CD14-positive monocyte (primary cell): ENCODE data around the gene TLR6. TPM values are rescaled to one million over a fixed set of nuclear protein-coding genes. Genes with fewer than 3 reads are reported as not detected.

Experiments used
- DNase-seq, 3 donors: peaks; one replicate each; pipeline ENCODE4 v3.0.0-alpha.2; 2011 to 2022
- H2AFZ ChIP-seq: 2 replicates; pipeline ENCODE4 v1.6.0; 2012; ENCODE audit warnings: mild to moderate bottlenecking, low read depth, low read length, inconsistent platforms; ENCODE audit not compliant: insufficient read depth, poor library complexity, severe bottlenecking
- H3K27ac ChIP-seq, 2 donors: 1 replicate in 1 of 2; 2 replicates in 1 of 2; pipeline ENCODE4 v1.5.1; 2012 to 2013; ENCODE audit warnings: low read length in 2 of 2, control low read depth in 1 of 2, inconsistent platforms in 1 of 2, low read depth in 1 of 2, mild to moderate bottlenecking in 1 of 2
- H3K27me3 ChIP-seq, 2 donors: one replicate each; pipeline versions ENCODE4 v1.6.0 to v1.6.1; 2011 to 2013; ENCODE audit warnings: low read length in 2 of 2; ENCODE audit not compliant: control insufficient read depth in 2 of 2, insufficient read depth in 2 of 2
- H3K36me3 ChIP-seq, 2 donors: replicated peaks in 1 of 2; 1 replicate in 1 of 2; 2 replicates in 1 of 2; pipeline versions ENCODE4 v1.5.1 to v1.6.1; 2012 to 2013; ENCODE audit warnings: low read length in 2 of 2, control low read depth in 1 of 2, inconsistent platforms in 1 of 2, mild to moderate bottlenecking in 1 of 2; ENCODE audit not compliant: insufficient read depth in 2 of 2, control insufficient read depth in 1 of 2
- H3K4me1 ChIP-seq, 2 donors: 1 replicate in 1 of 2; 2 replicates in 1 of 2; pipeline versions ENCODE4 v1.5.1 to v1.6.1; 2012 to 2013; ENCODE audit warnings: low read length in 2 of 2, control low read depth in 1 of 2, inconsistent platforms in 1 of 2, mild to moderate bottlenecking in 1 of 2, moderate library complexity in 1 of 2; ENCODE audit not compliant: insufficient read depth in 2 of 2, control insufficient read depth in 1 of 2
- H3K4me2 ChIP-seq: replicated peaks from 2 replicates; pipeline ENCODE3; 2012; ENCODE audit warnings: low read length, moderate library complexity, mild to moderate bottlenecking; ENCODE audit not compliant: poor library complexity, severe bottlenecking; ENCODE audit errors: extremely low read depth
- H3K4me3 ChIP-seq, 3 experiments: fragments of 200-600 bp in 1 of 3; sonication (generic) in 1 of 3; replicated peaks in 1 of 3; 1 replicate in 2 of 3; 2 replicates in 1 of 3; pipeline ENCODE4 v1.5.1; 2011 to 2013; ENCODE audit warnings: low read length in 3 of 3, mild to moderate bottlenecking in 3 of 3, control low read depth in 2 of 3, low read depth in 2 of 3, inconsistent platforms in 1 of 3, moderate library complexity in 1 of 3
- H3K79me2 ChIP-seq: 2 replicates; pipeline ENCODE4 v1.6.0; 2012; ENCODE audit warnings: mild to moderate bottlenecking, control low read depth, inconsistent platforms, low read length, moderate library complexity; ENCODE audit not compliant: insufficient read depth
- H3K9ac ChIP-seq: 2 replicates; pipeline ENCODE4 v1.6.0; 2017; ENCODE audit warnings: low read length, mild to moderate bottlenecking; ENCODE audit not compliant: insufficient read depth, poor library complexity, severe bottlenecking
- H3K9me3 ChIP-seq, 2 donors: replicated peaks in 1 of 2; 1 replicate in 1 of 2; 2 replicates in 1 of 2; pipeline versions ENCODE4 v1.5.1 to v1.6.1; 2012 to 2013; ENCODE audit warnings: low read length in 2 of 2, control low read depth in 1 of 2; ENCODE audit not compliant: control insufficient read depth in 1 of 2, insufficient read depth in 1 of 2
- H4K20me1 ChIP-seq: 2 replicates; pipeline ENCODE4 v1.6.0; 2012; ENCODE audit warnings: mild to moderate bottlenecking, low read length, control low read depth, moderate library complexity; ENCODE audit not compliant: insufficient read depth
- H3K27ac Mint-ChIP-seq, 7 donors: one replicate each; pipeline ENCODE4 v1.8.0; 2020; ENCODE audit warnings: mild to moderate bottlenecking in 7 of 7, mixed read lengths in 7 of 7, moderate library complexity in 6 of 7, inconsistent platforms in 2 of 7
- H3K27me3 Mint-ChIP-seq, 3 donors: one replicate each; pipeline ENCODE4 v1.8.0; 2021 to 2022; ENCODE audit warnings: low read depth in 3 of 3, mild to moderate bottlenecking in 3 of 3, mixed read lengths in 3 of 3, moderate library complexity in 3 of 3, inconsistent platforms in 1 of 3
- H3K36me3 Mint-ChIP-seq, 2 donors: one replicate each; pipeline ENCODE4 v1.8.0; 2020; ENCODE audit warnings: mixed read lengths in 2 of 2, inconsistent platforms in 1 of 2, mild to moderate bottlenecking in 1 of 2
- H3K4me1 Mint-ChIP-seq: one replicate; pipeline ENCODE4 v1.8.0; 2020; ENCODE audit warnings: mild to moderate bottlenecking, mixed read lengths
- H3K4me3 Mint-ChIP-seq, 2 donors: one replicate each; pipeline ENCODE4 v1.8.0; 2020; ENCODE audit warnings: mild to moderate bottlenecking in 2 of 2, mixed read lengths in 2 of 2, moderate library complexity in 1 of 2
- H3K9me3 Mint-ChIP-seq, 7 donors: one replicate each; pipeline ENCODE4 v1.8.0; 2020 to 2022; ENCODE audit warnings: mixed read lengths in 7 of 7, mild to moderate bottlenecking in 6 of 7, moderate library complexity in 6 of 7, inconsistent platforms in 2 of 7
- WGBS: methylation state at CpG from one replicate; pipeline ENCODE4 v1.1.5; 2013; ENCODE audit warnings: missing lambda C conversion rate; ENCODE audit not compliant: insufficient coverage; 5-methylcytosine and 5-hydroxymethylcytosine counted together
- intact Hi-C, 2 donors: fragments of 100-400 bp; cut with micrococcal nuclease; formaldehyde crosslinking; loops; one replicate each; pipeline versions ENCODE4 v1.15.0 to v1.15.1; 2023
- polyA plus RNA-seq, 3 donors: library from polyadenylated mRNA; depleted of rRNA in 1 of 3; unstranded in 2 of 3; stranded (reverse) in 1 of 3; fragments of 300-500 nt in 2 of 3; fragments of >200 nt in 1 of 3; fragmentation: Illumina TruSeq in 2 of 3; gene quantifications; 1 replicate in 2 of 3; 2 replicates in 1 of 3; pipeline ENCODE4 v1.2.3, GENCODE V29; 2012 to 2021
- TF ChIP-seq, protein P1 (sequence below): fragments of 200-600 bp; IDR thresholded peaks from one replicate; pipeline ENCODE4 v1.8.0; 2022; ENCODE audit warnings: antibody characterized with exemption, mild to moderate bottlenecking

TLR6 gene
- polyA plus RNA-seq, 3 donors: 7.7 to 12.7 (median 11.5) TPM

DNA sequence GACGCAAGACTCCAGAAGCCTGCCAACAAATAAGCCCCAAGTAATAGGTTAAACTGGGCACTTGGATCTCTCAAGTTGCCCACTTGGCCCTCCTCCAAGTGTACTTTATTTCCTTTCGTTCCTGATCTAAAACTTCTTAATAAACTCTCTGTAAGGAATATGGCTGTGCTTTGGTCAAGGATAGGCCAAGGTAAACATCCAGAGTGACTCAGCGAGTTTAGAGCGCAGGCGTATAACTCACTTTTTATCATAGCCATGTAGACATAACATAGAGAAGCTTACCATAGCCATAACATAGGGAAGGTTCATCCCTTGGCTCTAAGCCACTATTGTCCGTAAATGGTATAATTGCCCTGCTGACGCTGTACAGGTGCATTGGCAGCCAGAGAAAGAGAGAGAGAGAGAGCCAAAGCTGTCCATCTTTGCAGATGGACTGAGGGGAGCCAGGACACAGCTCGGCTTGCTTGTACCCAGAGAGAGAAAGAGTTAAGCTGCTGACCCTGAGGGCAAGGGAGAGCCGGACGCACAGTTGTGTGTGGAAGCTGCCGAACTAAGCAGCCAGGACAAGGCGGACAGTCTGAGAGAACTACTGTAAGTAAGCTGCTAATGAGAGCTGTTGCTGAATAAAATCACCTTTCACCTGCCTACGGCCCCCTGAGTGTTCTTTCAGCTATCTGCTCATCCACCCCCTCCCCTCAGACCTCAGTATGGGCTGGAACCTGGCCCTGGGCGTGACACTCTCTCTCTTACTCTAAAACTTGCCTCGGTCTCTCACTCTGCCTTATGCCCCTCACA lies 53.9 kb downstream of the TLR6 start:
- Mint-ChIP-seq H3K4me1 (peaks cover 63% of the 10 kb centered on the region), H3K27me3 (no peaks in the 10 kb centered on the region), H3K9me3 (peaks cover 0 to 19% (median 11%) of the 10 kb centered on the region in 7 donors), H3K4me3 (peak overlapping the region; percentile 83 to 95), H3K27ac (peak overlapping the region; percentile 80 to 97 (median 87)), H3K36me3 (peaks cover 52 to 56% of the 10 kb centered on the region in 2 donors)
- 99% methylated on average over 9 of the region's 15 CpGs for WGBS
- H3K79me2 ChIP-seq: peaks cover 73% of the 10 kb centered on the region
- peaks cover 51 to 56% of the 10 kb centered on the region in 2 donors for H3K36me3 ChIP-seq
- H4K20me1 ChIP-seq: peaks cover 44% of the 10 kb centered on the region
- DNase-seq: no peak
- no peak overlapping the region for H2AFZ ChIP-seq
- H3K27ac ChIP-seq: peak overlapping the region; percentile 58 to 89
- TF ChIP-seq, protein P1, sequence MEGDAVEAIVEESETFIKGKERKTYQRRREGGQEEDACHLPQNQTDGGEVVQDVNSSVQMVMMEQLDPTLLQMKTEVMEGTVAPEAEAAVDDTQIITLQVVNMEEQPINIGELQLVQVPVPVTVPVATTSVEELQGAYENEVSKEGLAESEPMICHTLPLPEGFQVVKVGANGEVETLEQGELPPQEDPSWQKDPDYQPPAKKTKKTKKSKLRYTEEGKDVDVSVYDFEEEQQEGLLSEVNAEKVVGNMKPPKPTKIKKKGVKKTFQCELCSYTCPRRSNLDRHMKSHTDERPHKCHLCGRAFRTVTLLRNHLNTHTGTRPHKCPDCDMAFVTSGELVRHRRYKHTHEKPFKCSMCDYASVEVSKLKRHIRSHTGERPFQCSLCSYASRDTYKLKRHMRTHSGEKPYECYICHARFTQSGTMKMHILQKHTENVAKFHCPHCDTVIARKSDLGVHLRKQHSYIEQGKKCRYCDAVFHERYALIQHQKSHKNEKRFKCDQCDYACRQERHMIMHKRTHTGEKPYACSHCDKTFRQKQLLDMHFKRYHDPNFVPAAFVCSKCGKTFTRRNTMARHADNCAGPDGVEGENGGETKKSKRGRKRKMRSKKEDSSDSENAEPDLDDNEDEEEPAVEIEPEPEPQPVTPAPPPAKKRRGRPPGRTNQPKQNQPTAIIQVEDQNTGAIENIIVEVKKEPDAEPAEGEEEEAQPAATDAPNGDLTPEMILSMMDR: no peak
- H3K4me2 ChIP-seq: peak overlapping the region; percentile 85
- peak overlapping the region; percentile 78 for H3K9ac ChIP-seq
- H3K27me3 ChIP-seq: no peaks in the 10 kb centered on the region
- peaks cover 3 to 27% of the 10 kb centered on the region in 2 donors for H3K9me3 ChIP-seq
- peaks cover 58 to 70% of the 10 kb centered on the region in 2 donors for H3K4me1 ChIP-seq
- H3K4me3 ChIP-seq: peak overlapping the region; percentile 66 to 100 (median 98)
- intact Hi-C loops: loop anchor here (5.0 to 10.0 kb wide), 2 partner anchors 48 to 55 kb away; partner anchors contain the start of gene TLR6 (in 1 of the 2)

DNA sequence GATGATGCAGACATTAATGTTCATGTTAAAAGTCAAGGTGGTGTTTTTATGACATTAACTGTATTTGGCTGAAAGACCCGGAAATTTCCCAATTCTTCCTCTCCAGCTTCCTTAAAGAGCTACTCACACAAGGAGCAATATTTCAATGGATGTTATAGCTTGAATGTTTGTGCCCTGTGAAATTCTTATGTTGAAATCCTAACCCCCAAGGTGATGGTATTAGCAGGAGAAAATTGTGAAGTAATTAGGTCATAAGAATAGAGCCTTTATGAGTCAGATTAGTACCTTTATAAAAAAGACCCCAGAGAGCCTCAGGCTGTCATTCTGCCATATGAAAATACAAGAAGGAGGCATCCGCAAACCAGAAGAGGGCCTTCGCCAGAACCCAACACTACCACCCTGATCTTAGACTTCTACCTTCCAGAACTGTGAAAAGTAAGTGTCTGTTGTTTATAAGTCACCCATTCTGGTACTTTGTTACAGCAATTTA lies 55.6 kb downstream of the TLR6 start:
- Histone ChIP-seq H3K4me3 (peak overlapping the region; percentile 1 to 98 (median 18)), H3K79me2 (peaks cover 91% of the 10 kb centered on the region), H3K4me2 (peak overlapping the region; percentile 85), H2AFZ (no peak overlapping the region), H3K36me3 (peaks cover 54 to 73% of the 10 kb centered on the region in 2 donors), H3K27me3 (no peaks in the 10 kb centered on the region), H3K27ac (peak overlapping the region; percentile 68 to 89), H4K20me1 (peaks cover 52% of the 10 kb centered on the region), H3K9ac (no peak overlapping the region), H3K4me1 (peaks cover 49 to 65% of the 10 kb centered on the region in 2 donors), H3K9me3 (peaks cover 7 to 42% of the 10 kb centered on the region in 2 donors)
- peaks cover 70 to 73% of the 10 kb centered on the region in 2 donors for H3K36me3 Mint-ChIP-seq
- H3K9me3 Mint-ChIP-seq: peaks cover 6 to 26% (median 19%) of the 10 kb centered on the region in 7 donors
- peak in 2 of 3 donors; percentile 28 to 67 for DNase-seq
- intact Hi-C loops: loop anchor here (5.0 to 10.0 kb wide), 2 partner anchors 46 to 56 kb away; partner anchors contain the start of gene TLR6 (in 1 of the 2)
- peak overlapping the region; percentile 78 to 97 (median 86) for H3K27ac Mint-ChIP-seq
- peak overlapping the region; percentile 83 to 95 for H3K4me3 Mint-ChIP-seq
- no CpG with 5 or more reads among the region's 3 CpGs for WGBS
- peaks cover 58% of the 10 kb centered on the region for H3K4me1 Mint-ChIP-seq
- TF ChIP-seq, protein P1: no peak
- peaks cover 0 to 2% (median 0%) of the 10 kb centered on the region in 3 donors for H3K27me3 Mint-ChIP-seq
